SJCRH30 (cell line): ENCODE measurements around the gene FAM24B. TPM values are rescaled to one million over a fixed set of nuclear protein-coding genes. Genes with fewer than 3 reads are reported as not detected.
"Not testable (repeated sequence)": the region's sequence is repeated elsewhere in the genome, so short reads cannot be mapped to it uniquely, and the experiment has no call there.

ENCODE experiments used
- DNase-seq, 2 experiments: peaks; one replicate each; pipeline ENCODE4 v3.0.0-alpha.2; 2015 to 2020
- H3K27ac ChIP-seq: fragments of 250-450 bp; sonication (Bioruptor Pico); 2 replicates; pipeline ENCODE4 v1.5.1; 2020; ENCODE audit warnings: mild to moderate bottlenecking, moderate library complexity
- H3K27me3 ChIP-seq: fragments of 250-450 bp; sonication (Bioruptor Pico); 2 replicates; pipeline ENCODE4 v1.5.1; 2020; ENCODE audit warnings: mild to moderate bottlenecking, moderate library complexity
- H3K36me3 ChIP-seq: fragments of 250-450 bp; sonication (Bioruptor Pico); 2 replicates; pipeline ENCODE4 v1.5.1; 2020; ENCODE audit warnings: mild to moderate bottlenecking, moderate library complexity
- H3K4me1 ChIP-seq: fragments of 250-450 bp; sonication (Bioruptor Pico); 2 replicates; pipeline ENCODE4 v1.5.1; 2020; ENCODE audit warnings: mild to moderate bottlenecking, moderate library complexity
- H3K4me3 ChIP-seq: fragments of 250-450 bp; sonication (Bioruptor Pico); 2 replicates; pipeline ENCODE4 v1.5.1; 2020; ENCODE audit warnings: mild to moderate bottlenecking, moderate library complexity
- H3K9me3 ChIP-seq: fragments of 250-450 bp; sonication (Bioruptor Pico); replicated peaks from 2 replicates; pipeline ENCODE4 v1.5.1; 2020; ENCODE audit warnings: mild to moderate bottlenecking, moderate library complexity
- total RNA-seq: library from RNA; depleted of rRNA; stranded (reverse); fragments of >200 nt; shearing (Covaris generic); gene quantifications from 2 replicates; pipeline ENCODE4 v1.2.3, GENCODE V29; 2014; rRNA removed

FAM24B gene, protein sequence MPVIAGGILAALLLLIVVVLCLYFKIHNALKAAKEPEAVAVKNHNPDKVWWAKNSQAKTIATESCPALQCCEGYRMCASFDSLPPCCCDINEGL
- total RNA-seq: 11.2 and 19.9 TPM in 2 replicates

DNA sequence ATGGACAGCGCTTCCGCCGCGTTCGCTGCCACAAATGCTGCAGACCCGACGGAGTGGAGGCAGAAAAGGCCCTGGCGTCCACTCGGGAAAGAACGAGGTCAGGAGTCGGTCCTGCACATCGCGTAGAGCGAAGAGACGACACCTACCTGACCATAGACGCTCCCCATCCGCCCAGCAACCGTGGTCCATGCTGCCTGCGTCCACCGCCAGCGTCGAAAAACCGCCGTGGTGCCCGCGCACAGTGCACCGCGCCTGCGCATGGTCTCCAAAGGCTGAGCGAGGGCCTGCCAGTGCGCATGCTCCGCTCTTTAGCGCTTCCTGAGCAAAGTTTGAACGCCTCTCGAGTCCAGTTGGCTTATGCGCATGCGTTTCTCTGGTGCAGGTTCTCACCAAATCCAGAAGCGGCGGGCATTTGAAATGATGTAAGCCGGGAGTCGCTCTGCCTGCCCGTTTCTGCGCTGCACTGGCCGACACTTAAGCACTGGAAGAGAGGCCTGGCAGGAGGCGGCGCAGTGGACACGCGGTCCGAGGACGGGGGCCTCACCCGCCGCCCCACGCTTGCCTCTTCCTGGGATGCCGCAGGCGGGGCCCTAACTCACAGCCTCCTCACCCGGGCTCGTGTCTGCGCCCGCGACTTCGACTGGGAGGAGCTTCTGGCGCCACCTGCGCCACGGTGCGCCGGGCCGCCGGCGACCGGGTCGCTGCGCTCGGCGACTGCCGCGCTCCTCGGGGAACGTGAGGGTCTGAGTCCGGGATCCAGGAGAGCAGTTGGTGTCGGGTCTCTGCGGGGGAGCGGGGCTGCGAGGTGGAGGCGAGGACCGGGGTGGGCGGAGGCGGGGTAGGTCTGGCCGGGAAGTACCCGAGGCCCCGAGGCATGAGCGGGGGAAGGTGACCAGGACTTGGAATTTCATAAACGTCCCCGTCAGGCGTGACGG, at the start of gene FAM24B:
FAM24B (minus strand) TSS at position 243 of the 935 bp plus-strand sequence. CDS start 29,066 bp downstream, outside the sequence.
- peak; percentile 97 to 99 for DNase-seq
- H3K36me3 ChIP-seq: peaks cover 21% of the 10 kb centered on the region
- peak within 1 kb of the TSS; percentile 79 for H3K27ac ChIP-seq

DNA sequence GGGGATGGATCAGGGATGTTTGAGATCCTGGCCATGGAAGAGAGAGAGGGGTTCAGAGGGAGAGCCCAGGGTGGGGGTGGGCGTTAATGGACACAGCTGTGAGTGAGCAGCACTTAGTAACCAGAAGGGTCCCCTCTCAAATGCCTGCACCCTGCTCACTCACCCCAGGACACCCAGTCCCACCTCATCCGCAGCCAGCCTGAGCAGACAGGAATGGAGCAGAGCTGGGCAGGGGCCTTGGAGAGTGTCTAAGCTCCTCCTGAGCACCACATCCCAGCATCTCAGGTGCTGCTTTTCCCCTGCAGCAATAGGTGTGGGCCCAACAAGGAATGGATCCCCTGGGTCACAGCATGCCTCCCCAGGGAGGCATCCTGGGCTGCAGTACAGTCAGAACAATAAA, 36.3 kb upstream of the FAM24B start:
- Histone ChIP-seq H3K36me3 (no peaks in the 10 kb centered on the region), H3K4me3 (no peak overlapping the region), H3K27me3 (no peaks in the 10 kb centered on the region), H3K4me1 (no peaks in the 10 kb centered on the region), H3K9me3 (0 out of 2 replicates have a peak, but pooled peaks cover 2% of the 10 kb centered on the region), H3K27ac (no peak overlapping the region)
- DNase-seq: no peak

More for the DNA sequence above, at the start of gene FAM24B:
- Histone ChIP-seq H3K4me3 (peak within 1 kb of the TSS; percentile 71), H3K27me3 (no peaks in the 10 kb centered on the region), H3K4me1 (peaks cover 6% of the 10 kb centered on the region; the same call in 1 of the 2 replicates), H3K9me3 (no peaks in the 10 kb centered on the region)

DNA sequence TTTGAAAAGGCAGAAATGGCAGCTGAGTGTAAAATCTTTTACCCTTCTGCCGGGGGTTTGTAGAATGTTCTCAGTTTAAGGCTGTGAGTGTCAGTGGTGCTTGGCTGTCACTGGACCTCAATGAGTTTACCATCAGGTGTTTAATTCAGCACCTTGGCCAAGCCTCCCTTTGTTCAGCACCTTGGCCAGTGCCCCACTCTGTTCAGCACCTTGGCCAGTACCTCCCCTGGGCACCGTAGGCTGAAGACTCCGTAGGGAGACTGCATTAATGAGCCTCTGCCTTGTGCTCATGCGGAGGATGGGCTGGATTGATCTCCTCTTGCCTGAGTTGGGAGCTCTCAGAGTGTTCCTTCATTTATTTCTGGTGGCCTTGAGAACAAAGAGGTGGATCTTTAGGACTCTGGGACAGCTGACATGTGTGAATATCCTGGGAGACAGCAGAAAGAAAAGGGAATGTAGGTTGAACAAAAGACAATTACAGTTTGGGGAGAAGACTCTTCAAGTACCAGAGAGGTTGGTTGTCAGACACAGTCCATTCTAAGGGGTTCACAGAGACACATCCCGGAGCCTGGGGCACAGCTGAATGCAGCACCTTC, 32.6 kb upstream of the FAM24B start:
- Histone ChIP-seq H3K9me3 (no peaks in the 10 kb centered on the region), H3K4me1 (no peaks in the 10 kb centered on the region), H3K27me3 (no peaks in the 10 kb centered on the region), H3K36me3 (no peaks in the 10 kb centered on the region), H3K4me3 (no peak overlapping the region), H3K27ac (no peak overlapping the region)
- peak; percentile 45 to 77 for DNase-seq

DNA sequence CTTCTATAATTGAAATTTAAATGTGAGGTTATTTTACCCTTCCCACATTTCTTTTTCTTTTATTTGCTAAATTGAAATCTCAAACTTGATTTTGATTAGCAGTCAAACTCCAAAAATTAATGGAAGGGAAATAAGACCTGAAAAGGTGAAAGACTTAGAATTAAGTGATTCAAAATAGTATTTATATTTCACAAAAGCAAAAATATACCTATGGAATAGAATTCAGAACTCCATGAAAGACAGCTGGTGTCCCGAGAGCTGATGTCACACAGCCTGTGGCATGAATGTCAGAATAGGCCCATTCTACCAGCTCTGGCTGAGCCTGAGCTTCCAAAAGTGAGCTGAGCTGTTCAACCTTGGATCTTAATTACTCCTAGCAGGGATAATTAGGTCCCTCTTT, 30.9 kb upstream of the FAM24B start, which contains the start of gene FAM24A:
FAM24A (plus strand) TSS at position 301 of the 400 bp plus-strand sequence. CDS start 1,025 bp downstream, outside the sequence.
- Histone ChIP-seq H3K27ac (no peak within 1 kb of the TSS), H3K4me1 (no peaks in the 10 kb centered on the region), H3K4me3 (no peak within 1 kb of the TSS), H3K36me3 (no peaks in the 10 kb centered on the region), H3K9me3 (no peaks in the 10 kb centered on the region), H3K27me3 (no peaks in the 10 kb centered on the region)
- DNase-seq: no peak

DNA sequence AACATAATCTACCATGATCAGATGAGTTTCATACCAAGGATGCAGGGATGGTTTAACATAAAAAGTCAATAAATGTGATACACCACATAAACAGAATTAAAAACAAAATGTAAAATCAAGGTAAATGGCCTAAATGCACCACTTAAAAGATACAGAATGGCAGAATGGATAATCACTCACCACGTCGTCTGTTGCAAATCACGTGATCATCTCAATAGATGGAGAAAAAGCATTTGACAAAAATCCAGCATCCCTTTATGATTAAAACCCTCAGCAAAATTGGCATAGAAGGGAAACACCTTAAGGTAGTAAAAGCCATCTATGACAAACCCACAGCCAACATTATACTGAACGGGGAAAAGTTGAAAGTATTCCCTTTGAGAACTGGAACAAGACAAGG, 24.5 kb upstream of the FAM24B start:
- H3K4me3 ChIP-seq, H3K9me3 ChIP-seq, H3K4me1 ChIP-seq, DNase-seq, H3K36me3 ChIP-seq, H3K27me3 ChIP-seq, H3K27ac ChIP-seq: not testable (repeated sequence)

DNA sequence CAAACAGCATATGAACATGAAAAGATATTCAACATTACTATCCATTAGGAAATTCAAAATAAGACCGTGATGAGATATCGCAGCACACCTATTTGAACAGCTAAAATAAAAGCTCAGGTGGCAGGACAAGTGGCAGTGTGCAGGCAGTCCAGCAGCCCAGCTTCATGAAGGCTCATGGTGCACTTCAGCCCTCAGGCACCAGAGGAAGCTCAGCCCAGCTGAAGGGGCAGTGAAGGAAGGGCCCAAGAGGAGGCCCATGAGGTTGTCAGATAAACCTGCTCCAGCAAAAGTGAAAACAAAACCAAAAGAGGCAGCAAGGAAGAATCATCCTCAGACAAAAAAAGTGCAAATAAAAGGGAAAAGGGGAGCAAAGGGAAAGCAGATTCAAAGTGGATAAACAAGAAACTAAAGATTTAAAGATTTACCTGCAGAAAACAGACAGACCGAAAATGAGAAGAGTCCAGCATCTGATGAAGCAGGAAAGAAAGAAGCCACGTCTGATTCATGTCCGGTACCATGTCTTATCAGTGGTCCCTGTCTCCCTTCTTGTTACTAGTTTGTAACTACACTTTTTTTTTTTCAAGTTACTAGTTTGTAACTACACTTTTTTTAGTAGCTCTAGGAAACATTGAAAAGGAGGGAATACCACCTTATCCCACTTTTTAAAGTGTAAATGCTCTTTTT, 15.0 kb upstream of the FAM24B start:
- Histone ChIP-seq H3K27me3 (no peaks in the 10 kb centered on the region), H3K27ac (no peak overlapping the region), H3K9me3 (no peaks in the 10 kb centered on the region), H3K36me3 (no peaks in the 10 kb centered on the region), H3K4me3 (no peak overlapping the region), H3K4me1 (no peaks in the 10 kb centered on the region)
- no peak for DNase-seq

DNA sequence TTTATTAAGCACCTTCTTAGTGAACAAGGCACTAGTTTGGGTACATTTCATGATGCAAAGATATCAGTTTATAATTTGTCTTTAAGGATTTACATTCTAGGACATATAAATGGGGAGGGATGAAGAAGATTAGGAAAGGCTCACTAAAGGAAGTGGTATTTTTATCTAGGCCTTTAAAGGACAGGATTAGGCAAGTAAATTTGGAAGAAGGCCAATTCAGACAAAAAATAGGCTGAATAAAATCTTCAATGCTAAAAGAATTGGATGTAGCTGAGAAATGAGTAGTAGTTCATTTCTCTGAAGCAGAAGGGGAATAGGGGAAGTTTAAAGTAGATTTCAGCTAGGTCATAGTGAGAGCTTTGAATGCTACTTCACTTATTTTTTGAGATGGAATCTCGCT, 4.8 kb upstream of the FAM24B start:
- no peak for DNase-seq
- Histone ChIP-seq H3K27me3 (no peaks in the 10 kb centered on the region), H3K4me1 (no peaks in the 10 kb centered on the region), H3K9me3 (no peaks in the 10 kb centered on the region), H3K4me3 (no peak overlapping the region), H3K27ac (no peak overlapping the region), H3K36me3 (no peaks in the 10 kb centered on the region)

DNA sequence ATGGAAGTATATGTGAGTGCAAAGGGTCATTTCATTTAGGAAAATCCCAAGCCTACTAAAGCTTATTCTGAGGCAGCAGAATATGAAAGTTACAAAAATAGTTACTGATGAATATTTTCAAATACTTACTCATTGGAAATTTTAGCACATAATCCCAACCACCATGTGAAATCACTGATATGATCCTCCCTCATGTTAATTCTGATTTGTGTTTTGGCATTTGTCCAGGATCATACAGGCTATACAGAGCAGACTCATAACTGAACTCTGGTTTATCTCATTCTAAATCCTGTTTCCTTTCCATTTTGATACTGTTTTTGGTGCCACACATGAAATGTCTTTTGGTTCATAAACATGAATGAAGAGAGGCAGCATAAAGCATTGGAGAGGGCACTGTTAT, 3.4 kb upstream of the FAM24B start:
- H3K27ac ChIP-seq: no peak overlapping the region
- H3K9me3 ChIP-seq: no peaks in the 10 kb centered on the region
- H3K27me3 ChIP-seq: no peaks in the 10 kb centered on the region
- H3K4me3 ChIP-seq: no peak overlapping the region
- peaks cover 3% of the 10 kb centered on the region; the same call in 1 of the 2 replicates for H3K4me1 ChIP-seq
- H3K36me3 ChIP-seq: no peaks in the 10 kb centered on the region
- no peak for DNase-seq

DNA sequence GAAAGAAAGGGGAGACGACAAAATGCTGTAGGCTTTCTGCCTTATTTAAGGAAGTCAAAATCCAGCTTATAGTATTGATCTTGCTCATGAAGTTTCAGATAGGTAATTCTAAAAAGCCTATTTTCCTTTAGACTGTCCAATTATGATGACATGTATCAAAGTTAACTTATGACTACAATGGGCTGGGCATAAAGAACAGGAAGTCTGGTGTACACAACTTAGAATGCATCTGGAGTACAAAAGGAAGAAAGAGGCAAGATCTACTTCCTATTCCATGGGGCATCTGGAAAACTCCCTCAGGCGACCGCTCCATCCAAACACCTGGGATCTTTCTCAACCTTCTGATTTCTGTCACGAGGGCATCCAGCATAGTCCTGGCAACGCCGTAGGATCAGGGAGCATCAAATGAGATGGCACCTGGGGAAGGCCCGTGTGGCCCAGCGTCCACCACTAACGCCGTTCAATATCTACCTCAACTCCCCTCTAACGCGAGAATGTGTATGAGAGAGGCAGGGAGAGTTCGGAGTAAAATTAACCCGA, 512 bp downstream of the FAM24B start:
- Histone ChIP-seq H3K27ac (peak overlapping the region; percentile 79), H3K27me3 (no peaks in the 10 kb centered on the region), H3K4me1 (peaks cover 6% of the 10 kb centered on the region; the same call in 1 of the 2 replicates), H3K4me3 (peak overlapping the region; percentile 71), H3K9me3 (no peaks in the 10 kb centered on the region), H3K36me3 (peaks cover 29% of the 10 kb centered on the region)
- no peak for DNase-seq

DNA sequence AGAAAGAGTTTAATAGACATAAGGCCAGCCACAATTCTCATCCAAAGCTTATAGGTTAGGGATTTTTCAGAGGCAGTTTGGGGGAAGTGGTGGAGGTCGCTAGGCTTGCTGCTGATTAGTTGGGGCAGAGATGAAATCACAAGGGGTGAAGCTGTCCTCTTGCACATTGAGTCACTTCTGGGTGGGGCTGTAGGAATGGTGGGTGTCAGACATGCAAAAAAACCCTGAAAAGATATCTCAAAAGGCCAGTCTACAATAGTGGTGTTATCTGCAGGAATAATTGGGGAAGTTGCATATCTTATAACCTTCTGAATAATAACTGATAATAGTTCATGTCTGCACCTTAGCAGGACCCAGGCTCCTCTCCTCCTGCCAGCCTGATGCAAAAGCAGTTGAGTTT, 2.1 kb downstream of the FAM24B start:
- H3K27ac ChIP-seq: no peak overlapping the region
- H3K9me3 ChIP-seq: peaks cover under 1% of the 10 kb centered on the region; the same call in 1 of the 2 replicates
- H3K4me3 ChIP-seq: no peak overlapping the region
- H3K27me3 ChIP-seq: no peaks in the 10 kb centered on the region
- DNase-seq: no peak
- peaks cover 6% of the 10 kb centered on the region; the same call in 1 of the 2 replicates for H3K4me1 ChIP-seq
- peaks cover 35% of the 10 kb centered on the region for H3K36me3 ChIP-seq

DNA sequence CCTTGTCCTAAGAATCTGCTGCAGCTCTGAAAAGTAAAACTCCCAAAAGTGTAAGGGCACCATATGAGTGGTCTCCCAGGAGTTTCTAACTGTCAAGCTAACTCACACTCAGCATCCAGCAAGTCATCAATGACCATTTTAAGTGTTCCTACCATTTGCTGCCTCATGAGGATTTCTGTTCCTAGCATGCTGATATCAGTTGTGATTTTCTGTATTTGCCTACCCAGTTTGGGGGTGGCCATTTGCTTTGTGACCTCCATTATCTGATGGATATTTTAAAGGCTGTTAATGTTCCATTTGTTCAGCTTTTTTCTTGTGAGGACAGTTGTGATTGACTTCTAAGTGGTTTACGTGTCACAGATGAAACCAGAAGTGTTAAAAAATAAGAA, 2.9 kb downstream of the FAM24B start:
- peaks cover 6% of the 10 kb centered on the region; the same call in 1 of the 2 replicates for H3K9me3 ChIP-seq
- no peak overlapping the region for H3K27ac ChIP-seq
- no peaks in the 10 kb centered on the region for H3K27me3 ChIP-seq
- H3K4me1 ChIP-seq: peaks cover 6% of the 10 kb centered on the region; the same call in 1 of the 2 replicates
- peaks cover 35% of the 10 kb centered on the region for H3K36me3 ChIP-seq
- no peak overlapping the region for H3K4me3 ChIP-seq
- no peak for DNase-seq

DNA sequence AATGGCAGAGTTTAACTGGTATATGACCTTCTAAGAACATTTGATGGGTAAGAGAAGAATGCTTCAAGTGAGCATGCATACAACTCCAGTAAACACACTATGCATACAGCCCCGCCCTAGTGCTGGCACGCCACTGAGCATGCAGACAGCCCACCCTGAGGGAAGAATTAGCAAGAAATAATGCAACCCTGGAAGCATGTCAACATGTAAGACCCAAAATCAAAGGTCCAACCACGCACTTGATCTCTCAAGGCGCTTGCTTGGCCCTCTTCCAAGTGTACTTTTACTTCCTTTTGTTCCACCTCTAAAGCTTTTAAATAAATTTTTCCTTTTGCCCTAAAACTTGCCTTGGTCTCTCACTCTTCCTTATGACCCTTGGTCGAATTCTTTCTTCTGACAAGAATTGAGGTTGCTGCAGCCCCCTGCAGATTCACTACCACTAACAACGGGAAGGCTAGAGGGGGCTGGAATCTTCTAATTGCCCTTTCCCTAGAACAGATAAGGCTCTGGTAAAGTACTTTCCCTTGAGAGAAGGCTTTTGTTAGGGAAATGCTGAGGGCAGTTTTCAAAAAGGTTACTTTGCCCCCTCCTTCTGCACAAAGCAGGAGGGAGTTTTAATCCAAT, 3.4 kb downstream of the FAM24B start:
- no peak for DNase-seq
- Histone ChIP-seq H3K9me3 (peaks cover 6% of the 10 kb centered on the region; the same call in 1 of the 2 replicates), H3K4me3 (no peak overlapping the region), H3K27ac (no peak overlapping the region), H3K36me3 (peaks cover 35% of the 10 kb centered on the region), H3K4me1 (peaks cover 6% of the 10 kb centered on the region; the same call in 1 of the 2 replicates), H3K27me3 (no peaks in the 10 kb centered on the region)

DNA sequence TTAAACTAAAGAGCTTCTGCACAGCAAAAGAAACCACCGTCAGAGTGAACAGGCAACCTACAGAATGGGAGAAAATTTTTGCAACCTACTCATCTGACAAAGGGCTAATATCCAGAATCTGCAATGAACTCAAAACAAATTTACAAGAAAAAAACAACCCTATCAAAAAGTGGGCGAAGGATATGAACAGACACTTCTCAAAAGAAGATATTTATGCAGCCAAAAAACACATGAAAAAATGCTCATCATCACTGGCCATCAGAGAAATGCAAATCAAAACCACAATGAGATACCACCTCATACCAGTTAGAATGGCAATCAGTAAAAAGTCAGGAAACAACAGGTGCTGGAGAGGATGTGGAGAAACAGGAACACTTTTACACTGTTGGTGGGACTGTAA, 7.4 kb downstream of the FAM24B start:
- H3K36me3 ChIP-seq: peaks cover 31% of the 10 kb centered on the region
- not testable (repeated sequence) for H3K9me3 ChIP-seq, H3K27ac ChIP-seq, H3K27me3 ChIP-seq, H3K4me1 ChIP-seq, H3K4me3 ChIP-seq, DNase-seq

DNA sequence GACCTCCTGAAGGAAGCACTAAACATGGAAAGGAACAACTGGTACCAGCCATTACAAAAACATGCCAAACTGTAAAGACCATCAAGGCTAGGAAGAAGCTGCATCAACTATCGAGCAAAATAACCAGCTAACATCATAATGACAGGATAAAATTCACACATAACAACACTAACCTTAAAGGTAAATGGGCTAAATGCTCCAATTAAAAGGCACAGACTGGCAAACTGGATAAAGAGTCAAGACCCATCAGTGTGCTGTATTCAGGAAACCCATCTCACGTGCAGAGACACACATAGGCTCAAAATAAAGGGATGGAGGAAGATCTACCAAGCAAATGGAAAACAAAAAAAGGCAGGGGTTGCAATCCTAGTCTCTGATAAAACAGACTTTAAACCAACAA, 10.6 kb downstream of the FAM24B start:
- H3K9me3 ChIP-seq: peaks cover 13% of the 10 kb centered on the region; the same call in 1 of the 2 replicates
- DNase-seq, H3K27me3 ChIP-seq, H3K27ac ChIP-seq, H3K36me3 ChIP-seq, H3K4me3 ChIP-seq: not testable (repeated sequence)
- H3K4me1 ChIP-seq: peaks cover 13% of the 10 kb centered on the region
